CD1c-positive myeloid dendritic cell (primary cell): ENCODE data around the gene SLFN14.
"Not testable (repeated sequence)": the region's sequence is repeated elsewhere in the genome, so short reads cannot be mapped to it uniquely, and the experiment has no call there.

Source experiments
- DNase-seq: peaks from one replicate; pipeline ENCODE4 v3.0.0-alpha.2; 2016; ENCODE audit errors: extremely low spot score

The SLFN14 gene

DNA sequence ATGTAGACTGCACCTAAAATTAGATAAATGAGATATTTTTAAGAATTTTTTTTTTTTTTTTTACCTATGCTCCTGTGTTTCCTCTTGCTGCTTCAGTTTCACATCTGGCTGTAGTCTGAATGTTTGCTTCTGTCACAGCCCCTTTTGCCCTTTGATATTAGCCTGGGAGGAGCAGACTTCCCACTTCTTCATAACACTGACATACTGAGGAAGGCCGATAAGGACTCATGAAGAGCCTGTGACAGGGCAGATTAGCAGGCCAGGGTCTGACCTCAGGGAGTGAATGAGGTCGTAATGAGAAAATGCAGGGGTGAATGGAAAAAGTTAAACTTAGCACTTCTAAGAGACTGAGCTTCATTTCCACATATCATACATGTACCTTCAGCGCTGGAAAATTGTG, at the start of gene SLFN14:
Gene SLFN14 (minus strand): TSS at position 117 of the 400 bp plus-strand sequence. CDS start 2,757 bp downstream, outside the sequence.
- no peak for DNase-seq

DNA sequence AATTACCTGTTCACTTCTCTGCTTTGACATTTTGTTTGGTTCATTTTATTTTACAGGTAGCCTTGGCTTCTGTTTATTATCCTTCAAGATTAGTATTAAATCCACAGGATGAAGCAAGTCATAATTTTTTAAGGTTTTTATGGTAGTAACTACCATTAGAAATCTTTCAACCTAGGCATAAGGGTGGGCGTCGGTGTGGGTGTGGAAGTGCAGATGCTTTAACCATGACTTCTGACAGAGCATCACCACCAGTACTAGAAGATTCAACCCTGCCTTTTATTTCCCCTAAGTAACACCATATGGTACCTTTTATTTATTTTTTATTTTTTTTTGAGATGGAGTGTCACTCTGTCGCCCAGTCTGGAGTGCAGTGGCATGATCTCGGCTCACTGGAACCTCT, 49.2 kb upstream of the SLFN14 start:
- DNase-seq = no peak

DNA sequence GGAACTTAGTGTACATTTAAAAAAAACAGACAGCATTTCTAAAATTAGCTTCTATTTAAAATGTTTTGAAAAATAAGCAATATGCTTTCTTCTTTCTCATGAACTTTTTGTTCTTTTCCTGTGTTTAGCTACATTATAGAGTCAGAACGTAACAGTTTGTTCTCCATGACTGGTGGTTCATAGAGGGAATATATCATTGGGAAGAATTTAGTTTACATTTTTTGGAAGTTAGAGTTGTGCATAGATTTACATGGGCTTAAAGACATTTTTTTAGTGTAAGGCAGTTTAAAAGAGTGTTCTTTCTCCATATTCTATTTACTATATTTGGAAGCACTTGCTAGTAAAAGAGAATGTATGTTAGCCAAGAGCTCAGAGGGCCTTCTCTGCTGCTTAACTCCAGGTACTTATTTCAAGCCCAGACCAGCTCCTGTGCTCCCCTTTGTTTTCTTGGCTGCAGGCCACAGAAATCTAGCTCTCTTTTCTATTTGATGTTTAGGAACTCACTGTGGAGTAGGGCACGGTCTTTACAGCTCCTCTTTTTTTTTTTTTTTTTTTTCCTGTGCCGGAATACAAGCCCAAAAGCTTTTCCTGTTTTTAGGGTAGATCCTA, 46.7 kb upstream of the SLFN14 start:
- no peak for DNase-seq

DNA sequence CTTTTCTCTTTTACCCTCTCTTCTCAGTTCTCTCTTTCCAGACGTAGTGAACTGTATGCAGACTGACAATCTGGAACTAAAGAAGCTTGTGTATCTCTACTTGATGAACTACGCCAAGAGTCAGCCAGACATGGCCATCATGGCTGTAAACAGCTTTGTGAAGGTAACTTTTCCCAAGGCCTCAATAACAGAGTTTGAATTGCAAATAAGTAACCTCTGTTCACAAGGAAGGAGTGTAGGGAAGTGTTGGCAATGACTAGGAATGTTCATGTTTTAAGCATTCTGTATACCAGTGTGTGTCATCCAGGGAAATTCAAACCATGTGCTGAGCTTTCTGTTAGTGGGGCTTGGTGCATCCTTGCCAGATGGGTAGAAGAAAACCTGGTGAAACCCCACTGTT, 45.1 kb upstream of the SLFN14 start:
- DNase-seq = no peak

DNA sequence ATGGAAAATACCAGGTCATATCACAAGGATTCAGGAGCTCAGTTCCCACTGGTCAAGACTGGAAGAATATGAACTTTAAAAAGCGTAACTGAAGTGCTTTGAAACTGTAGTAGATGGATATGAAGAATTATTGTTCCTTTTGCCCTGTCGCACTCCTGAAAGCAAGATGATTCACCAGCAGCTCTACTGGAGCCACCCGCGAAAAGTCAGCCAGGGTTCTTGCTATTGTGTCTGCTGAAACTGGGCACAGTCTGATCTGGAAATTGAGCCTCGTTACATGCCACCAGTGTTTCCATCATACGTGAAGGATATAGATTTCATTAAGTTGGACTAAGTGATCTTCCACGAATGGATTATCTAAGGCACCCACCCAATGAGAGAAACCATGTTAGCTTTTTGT, 43.1 kb upstream of the SLFN14 start:
- DNase-seq = no peak

DNA sequence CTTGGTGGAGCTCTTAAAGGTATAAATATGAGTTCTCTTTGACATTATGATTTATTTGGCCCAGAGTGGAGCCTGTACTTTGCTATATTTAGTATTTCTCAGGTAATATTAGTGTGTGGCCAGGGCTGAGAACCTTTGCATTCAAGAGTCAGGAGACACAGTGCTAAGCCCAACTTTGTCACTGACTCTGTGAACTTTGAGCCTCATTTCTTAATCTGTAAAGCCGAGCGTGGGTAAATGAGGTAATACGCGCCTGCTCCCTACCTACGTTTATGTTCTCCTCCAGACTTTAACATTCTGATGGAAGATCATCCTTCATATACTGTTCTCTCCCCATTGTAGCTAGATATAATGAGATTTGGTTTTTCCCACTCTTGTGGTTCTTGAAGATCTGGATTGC, 37.0 kb upstream of the SLFN14 start:
- DNase-seq = no peak

DNA sequence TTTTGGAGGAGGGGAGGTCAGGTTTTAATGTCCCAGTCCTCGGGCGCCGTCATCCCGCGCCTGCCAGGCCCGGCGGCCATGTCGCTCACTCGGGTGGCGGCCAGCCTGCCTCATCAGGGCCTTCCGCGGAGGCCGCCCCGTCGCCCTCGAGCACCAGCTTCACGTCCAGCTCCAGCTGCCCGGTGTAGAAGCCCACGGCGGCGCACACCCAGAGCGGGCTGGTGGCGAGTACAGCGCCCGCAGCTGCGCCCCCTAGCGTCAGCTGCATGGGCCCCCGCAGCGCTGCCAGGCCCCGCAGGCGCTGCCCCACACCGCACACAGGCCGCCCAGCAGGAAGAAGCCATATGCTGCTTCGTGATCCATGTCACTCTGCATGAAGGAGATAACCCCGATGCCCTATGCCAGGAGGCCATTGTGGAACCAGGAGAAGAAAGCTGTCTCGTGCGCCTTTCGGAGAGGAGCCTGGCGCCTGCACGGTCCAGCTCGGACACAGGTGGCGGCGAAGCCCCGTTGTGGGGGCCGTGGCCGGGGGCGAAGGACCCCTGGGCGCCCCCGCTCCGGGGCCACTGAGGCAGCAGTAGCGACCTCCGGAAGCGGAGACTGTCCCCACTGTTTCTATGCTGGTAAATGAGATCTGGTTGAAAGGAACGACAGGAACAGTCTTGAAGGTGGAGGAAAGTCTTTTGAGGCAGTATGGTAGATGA, 36.1 kb upstream of the SLFN14 start:
- DNase-seq = no peak

DNA sequence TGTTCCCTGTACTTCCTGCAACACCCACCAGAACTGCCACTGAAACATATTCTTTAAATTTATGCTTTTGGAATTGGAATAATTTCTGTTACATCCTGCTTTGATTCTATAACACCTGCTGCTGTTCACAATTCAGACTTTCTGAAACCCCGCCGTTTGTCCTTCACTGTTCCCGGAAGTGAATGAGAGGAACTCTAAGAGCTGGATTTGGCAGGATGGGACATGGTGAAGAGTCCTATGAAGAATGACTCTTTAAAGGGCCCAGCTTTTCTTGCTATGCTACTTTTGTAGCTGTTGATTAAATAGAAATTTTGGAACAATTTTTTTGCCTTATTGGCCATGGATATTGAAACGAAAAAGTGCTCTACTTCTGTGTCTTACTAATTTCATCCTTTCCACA, 35.5 kb upstream of the SLFN14 start:
- DNase-seq = no peak

DNA sequence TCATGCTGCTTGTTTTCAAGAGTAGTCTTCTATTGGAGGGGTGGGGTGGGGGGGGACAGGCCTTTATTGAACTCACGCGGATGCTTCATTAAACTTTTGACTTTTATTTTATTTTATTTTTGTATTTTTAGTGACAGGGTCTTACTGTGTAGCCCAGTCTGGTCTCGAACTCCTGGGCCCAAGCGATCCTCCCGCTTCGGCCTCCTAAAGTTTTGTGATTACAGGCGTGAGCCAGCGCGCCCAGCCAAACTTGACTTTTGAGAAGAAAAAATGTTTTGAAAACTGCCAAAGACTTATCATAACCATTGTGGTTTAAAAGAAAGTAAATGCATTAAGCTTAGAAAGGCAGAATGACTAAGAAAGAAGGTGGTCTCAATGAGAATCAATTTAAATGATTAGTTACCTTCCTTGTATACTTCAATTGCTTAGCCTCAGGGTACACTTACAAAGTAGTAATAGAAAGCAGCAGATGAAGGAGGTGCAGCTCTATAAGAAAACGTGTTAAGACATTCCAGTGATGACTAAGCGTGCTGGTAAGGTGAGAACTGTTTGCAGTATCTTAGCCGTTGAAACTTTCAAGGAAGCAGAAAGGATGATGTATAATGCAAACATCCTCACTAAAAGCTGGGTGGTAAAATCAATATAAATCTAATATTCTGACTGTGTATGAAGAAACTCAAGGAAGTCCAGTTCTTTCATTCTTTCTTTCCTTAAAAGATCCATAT, 27.7 kb upstream of the SLFN14 start:
- no peak for DNase-seq

DNA sequence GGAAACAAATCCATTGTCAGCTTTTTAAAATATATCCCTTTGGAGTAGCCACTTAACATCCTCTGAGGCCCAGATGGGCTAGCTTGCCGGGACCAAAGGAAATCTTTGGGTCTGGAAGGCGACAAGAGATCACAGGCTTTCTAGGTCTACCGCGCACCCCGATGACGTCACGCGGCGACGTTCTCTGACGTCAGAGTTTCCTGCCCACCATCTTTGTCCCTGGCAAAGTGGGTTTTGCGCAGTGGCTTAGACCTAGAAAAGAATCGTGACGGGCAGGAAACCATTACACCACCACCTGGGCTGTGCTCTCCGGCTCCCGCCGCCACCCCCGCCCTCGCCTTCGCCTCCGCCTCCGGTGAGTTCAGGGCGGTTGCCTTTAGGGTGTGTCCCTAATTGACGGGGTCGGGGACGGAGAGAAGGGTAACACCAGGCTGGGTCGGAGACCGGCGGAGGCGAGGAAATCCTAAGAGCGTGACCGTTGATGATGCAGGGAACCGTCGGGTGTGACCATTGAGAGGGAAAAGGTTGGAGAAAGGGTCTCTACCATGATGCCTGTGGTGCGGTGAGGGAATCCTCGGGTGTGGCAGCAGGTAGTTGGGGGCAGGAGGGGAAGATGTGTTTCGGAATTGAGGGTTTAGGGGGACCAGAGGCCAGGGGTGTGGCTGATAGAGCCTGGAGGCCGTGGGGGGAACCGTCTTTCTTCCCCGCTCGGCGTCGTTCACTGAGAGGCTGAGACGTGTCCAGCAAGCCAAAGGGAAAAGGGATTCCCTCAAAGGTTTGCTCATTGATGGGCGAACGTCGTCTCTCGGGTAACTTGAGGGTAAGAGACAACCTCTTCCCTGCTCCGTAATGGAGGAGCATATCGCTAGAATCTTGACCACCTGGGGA, 26.7 kb upstream of the SLFN14 start, which contains the start of gene AP2B1:
Gene AP2B1 (plus strand): TSS at position 249 of the 888 bp plus-strand sequence. CDS start 6,709 bp downstream, outside the sequence.
- peak; percentile 98 for DNase-seq

DNA sequence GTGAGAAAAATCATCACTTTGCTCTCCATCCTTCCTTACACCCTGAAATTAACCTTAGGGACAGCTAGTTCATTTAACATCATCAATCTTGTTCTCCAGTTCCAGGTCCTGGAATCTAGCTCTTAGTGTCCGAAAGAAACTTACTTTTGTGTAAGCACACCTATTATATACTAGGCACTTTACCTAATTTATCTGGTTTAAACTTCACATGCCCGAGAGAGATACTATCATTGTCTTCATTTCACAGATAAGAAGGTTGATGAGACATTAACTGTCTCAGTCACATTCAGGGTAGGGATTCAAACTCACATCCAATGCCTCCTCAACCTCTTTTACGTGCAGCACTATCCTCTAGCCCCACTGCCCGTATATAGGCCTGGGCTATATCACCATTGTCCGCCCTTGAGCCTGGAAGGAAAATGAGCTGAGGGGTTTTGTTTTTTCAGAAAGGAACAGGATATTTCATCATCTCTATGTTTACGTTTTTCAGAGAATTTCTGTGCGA, 26.0 kb upstream of the SLFN14 start:
- no peak for DNase-seq

DNA sequence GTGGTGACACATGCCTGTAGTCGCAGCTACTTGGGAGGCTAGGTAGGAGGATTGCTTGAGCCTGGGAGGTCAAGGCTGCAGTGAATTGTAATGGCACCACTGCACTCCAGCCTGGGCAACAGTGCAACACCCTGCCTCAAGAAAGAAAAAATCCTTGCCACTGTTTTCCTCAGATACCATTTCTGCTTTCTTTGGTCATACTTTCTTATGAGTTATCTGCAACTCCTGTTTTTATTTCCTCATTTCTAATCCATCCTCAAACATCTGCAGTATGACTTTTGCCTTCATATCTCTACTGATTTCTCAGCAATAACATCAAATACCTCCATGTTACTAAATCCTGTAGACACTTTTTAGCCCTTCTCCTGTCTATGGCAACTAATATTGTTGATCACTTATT, 23.4 kb upstream of the SLFN14 start:
- no peak for DNase-seq

DNA sequence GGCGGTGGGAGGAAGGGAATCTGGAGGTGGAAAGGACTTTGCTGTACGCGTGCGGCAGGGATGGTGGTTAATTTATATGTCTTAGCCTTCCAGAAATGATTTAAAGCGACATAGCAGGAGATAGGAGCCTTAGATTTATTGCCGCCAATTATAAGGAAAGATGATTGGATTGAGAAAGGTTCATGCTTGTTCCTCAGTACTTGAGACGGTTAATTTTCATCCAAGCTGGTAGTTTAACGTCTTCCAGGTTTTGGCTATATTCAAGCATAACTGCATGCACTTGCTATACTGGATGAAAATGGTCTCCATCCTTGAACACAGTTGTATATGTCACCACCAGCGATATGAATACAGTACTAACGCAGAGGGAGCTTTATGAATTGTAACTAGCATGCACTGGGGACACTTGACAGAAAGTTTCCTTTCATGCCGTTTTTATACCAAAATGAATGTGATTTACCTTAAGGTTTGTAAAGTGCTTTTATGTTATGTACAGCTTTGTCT, 18.4 kb upstream of the SLFN14 start:
- DNase-seq = no peak

DNA sequence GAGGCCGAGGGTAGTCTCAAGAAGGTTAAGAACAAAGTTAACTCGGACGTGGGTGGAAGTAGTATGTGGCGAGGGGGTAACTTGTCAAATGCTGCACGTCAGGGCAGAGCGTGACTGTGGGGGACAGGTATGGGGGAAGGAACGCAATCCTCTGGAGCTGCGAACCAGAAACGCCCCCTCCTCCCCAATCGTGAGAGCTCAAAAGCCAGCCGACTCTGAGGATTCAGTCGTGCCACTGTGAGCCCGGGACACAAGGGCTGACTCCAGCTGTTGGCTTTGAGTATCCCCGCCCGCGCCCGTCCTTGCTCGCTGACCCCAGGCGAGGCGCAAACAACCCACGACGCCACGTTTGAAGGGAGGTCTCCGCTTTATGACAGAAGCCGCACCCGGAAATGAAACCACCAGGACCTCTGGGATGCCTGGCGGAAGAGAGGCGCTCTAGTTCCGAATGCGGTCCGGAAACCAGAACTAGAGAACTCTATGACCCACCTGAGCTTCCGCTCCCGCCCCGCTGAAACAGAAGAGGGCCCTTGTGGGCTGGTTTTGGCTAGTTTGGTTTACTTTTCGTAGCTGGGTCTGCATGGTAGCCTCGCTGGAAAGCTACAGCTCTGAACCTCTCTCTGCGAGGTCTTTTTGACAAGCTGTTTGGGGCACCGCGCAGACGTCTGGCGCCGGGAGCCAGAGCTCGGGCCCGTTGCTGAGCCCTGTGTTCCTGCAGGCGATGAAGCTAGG, 17.7 kb upstream of the SLFN14 start, which contains the start of gene PEX12:
Gene PEX12 (minus strand): TSS at position 375 of the 732 bp plus-strand sequence. CDS start 550 bp downstream, outside the sequence.
- DNase-seq = peak; percentile 87

DNA sequence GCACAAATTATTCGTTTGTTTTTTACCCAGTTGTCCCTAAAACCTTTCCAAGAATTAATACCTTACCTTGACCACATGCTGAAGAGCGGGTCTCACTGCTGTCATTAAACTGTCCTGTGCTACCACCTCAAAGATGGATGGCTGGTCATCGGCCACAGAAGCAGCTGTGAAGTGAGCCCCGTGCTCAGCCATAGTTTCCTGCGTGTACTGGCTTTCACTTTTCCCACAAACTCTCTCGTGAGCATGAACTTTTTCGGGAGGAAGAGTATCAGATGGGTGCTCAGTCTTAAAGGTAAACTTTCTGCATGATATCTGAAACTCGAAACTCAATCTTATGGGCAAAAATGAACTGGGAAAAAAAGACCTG, 17.2 kb upstream of the SLFN14 start:
- no peak for DNase-seq

DNA sequence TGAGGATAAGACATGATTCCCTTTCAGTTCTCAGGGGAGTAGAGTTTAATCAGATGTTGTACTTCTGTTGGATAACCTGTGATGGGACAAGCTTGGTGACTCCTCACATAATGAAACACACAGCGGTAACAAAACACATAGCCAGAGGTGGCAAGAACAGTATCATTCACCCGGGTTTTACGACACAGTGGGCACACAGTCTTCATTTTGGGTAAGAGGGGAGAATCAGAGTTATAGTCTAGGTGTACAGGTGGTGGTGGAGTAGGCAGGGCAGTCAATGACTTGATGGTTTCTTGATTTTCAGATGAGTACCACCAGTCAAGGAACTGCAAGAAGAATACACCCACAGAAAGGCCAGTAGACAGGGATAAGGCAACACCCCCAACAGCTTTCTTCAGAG, 15.1 kb upstream of the SLFN14 start:
- no peak for DNase-seq

DNA sequence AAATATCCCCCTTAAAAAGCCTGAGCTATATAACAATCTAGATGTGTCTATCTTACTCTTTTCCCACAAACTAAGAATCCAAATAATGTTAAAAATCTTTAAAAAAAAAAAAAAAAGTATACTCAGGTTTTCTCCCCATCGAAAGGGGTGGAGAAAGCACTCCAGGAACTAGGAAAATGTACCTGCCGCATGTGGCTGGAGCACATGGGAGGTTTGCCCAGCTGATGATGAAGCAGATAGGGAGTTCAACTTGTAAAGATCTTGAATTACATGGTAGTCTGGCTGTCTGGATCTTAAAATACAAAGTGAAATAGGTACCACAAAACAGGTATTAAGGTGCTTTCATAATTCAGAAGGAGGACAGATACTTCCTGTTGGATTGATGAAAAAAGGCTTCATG, 8.8 kb upstream of the SLFN14 start:
- no peak for DNase-seq

DNA sequence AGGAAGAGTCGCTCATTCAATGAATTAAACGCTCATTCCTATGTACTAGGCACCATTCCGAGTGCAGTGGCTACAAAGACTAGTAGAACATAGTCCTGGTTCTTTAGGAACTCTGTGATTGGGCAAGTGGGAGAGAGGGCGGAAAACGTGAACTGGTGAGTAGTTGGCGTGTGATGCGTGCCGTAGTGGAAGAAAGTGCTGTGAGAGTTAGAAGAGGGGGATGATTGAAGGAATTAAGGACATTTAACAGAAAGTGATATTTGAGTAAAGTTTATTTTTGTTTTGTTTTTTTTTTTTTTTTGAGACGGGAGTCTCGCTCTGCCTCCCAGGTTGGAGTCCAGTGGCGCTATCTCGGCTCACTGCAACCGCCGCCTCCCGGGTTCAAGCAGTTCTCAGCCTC, 7.9 kb upstream of the SLFN14 start:
- peak; percentile 66 for DNase-seq

DNA sequence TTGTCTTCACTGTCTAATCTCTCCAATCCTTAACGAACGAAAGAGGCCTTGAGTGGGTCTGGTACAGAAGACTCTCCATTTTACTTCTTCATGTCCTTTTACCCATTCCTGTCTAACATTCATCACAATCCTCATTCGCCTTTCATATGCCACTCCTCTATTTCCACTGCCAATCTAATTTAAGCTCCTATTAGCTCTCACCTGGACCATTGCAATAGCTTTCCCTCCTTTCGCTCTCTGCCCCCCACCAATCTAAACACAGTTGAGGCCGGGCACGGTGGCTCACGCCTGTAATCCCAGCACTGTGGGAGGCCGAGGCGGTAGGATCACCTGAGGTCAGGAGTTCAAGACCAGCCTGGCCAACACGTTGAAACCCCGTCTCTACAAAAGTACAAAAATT, 6.3 kb upstream of the SLFN14 start:
- DNase-seq = no peak

DNA sequence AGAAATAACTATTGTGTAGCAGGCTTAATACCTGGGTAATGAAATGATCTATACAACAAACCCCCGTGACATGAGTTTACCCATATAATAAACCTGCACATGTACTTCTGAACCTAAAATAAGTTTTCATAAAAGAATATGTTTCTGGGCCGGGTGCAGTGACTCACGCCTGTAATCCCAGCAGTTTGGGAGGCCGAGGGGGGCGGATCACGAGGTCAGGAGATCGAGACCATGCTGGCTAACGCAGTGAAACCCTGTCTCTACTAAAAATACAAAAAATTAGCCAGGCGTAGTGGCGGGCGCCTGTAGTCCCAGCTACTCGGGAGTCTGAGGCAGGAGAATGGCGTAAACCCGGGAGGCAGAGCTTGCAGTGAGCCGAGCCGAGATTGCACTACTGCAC, 2.6 kb upstream of the SLFN14 start:
- DNase-seq = not testable (repeated sequence)
